Measurements from ENCODE around the gene NF1.
"Not testable (repeated sequence)": the region's sequence is repeated elsewhere in the genome, so short reads cannot be mapped to it uniquely, and the experiment has no call there.

NF1 gene

GRCh38 chr17:31308372-31309334 lies 213.9 kb downstream of the NF1 start:
- no peak overlapping the region for H2BK5ac ChIP-seq (ENCODE audit: low read length)
- H3K79me2 ChIP-seq (ENCODE audit: control insufficient read depth, insufficient read depth, low read length): no peaks in the 10 kb centered on the region
- no peak overlapping the region for H4K8ac ChIP-seq (ENCODE audit: low read depth, low read length)
- no peaks in the 10 kb centered on the region for H3K27me3 ChIP-seq (ENCODE audit: insufficient read depth, low read length, poor library complexity)
- no peak overlapping the region for H3K23ac ChIP-seq (ENCODE audit: low read length)
- H4K5ac ChIP-seq (ENCODE audit: low read length): no peak overlapping the region
- H2BK15ac ChIP-seq (replicated peaks; ENCODE audit: low read depth): no peak overlapping the region
- no peak overlapping the region for H3K4ac ChIP-seq (ENCODE audit: low read depth, low read length)
- H3K27ac ChIP-seq (ENCODE audit: low read depth, low read length): no peak overlapping the region
- H2BK120ac ChIP-seq (ENCODE audit: low read depth, low read length): no peak overlapping the region
- WGBS (ENCODE audit: extremely low coverage, insufficient coverage, low lambda C conversion rate): no CpG with 5 or more reads among the region's 5 CpGs
- H3K18ac ChIP-seq (ENCODE audit: low read length): no peak overlapping the region
- no peaks in the 10 kb centered on the region for H3K4me1 ChIP-seq (ENCODE audit: control insufficient read depth, low read depth, low read length)
- H3K4me3 ChIP-seq (ENCODE audit: low read length): no peak overlapping the region
- no peak for DNase-seq
- H2AK5ac ChIP-seq (ENCODE audit: low read length): no peak overlapping the region
- peaks cover 2% of the 10 kb centered on the region for H3K79me1 ChIP-seq (ENCODE audit: low read length)
- no peak overlapping the region for H3K56ac ChIP-seq (ENCODE audit: low read length)
- no peak overlapping the region for H3K9ac ChIP-seq (ENCODE audit: low read length)
- no peaks in the 10 kb centered on the region for H3K36me3 ChIP-seq (ENCODE audit: control insufficient read depth, insufficient read depth, low read length)
- H3K4me2 ChIP-seq (ENCODE audit: low read length): no peak overlapping the region

- H3K18ac ChIP-seq (ENCODE audit: low read length): no peak overlapping the region
- no peak overlapping the region for H2BK120ac ChIP-seq (ENCODE audit: low read depth, low read length)
- no peaks in the 10 kb centered on the region for H3K4me1 ChIP-seq (ENCODE audit: control insufficient read depth, low read depth, low read length)
- H3K27me3 ChIP-seq (ENCODE audit: insufficient read depth, low read length, poor library complexity): no peaks in the 10 kb centered on the region
- no peak overlapping the region for H3K56ac ChIP-seq (ENCODE audit: low read length)
- H4K8ac ChIP-seq (ENCODE audit: low read depth, low read length): no peak overlapping the region
- H3K27ac ChIP-seq (ENCODE audit: low read depth, low read length): no peak overlapping the region
- H2BK5ac ChIP-seq (ENCODE audit: low read length): no peak overlapping the region
- H3K79me1 ChIP-seq (ENCODE audit: low read length): peaks cover 2% of the 10 kb centered on the region
- no peak overlapping the region for H3K9ac ChIP-seq (ENCODE audit: low read length)
- H3K36me3 ChIP-seq (ENCODE audit: control insufficient read depth, insufficient read depth, low read length): no peaks in the 10 kb centered on the region
- H2BK15ac ChIP-seq (replicated peaks; ENCODE audit: low read depth): no peak overlapping the region
- H2AK5ac ChIP-seq (ENCODE audit: low read length): no peak overlapping the region
- H3K4ac ChIP-seq (ENCODE audit: low read depth, low read length): no peak overlapping the region
- no peak overlapping the region for H3K23ac ChIP-seq (ENCODE audit: low read length)
- H3K4me2 ChIP-seq (ENCODE audit: low read length): no peak overlapping the region
- no peak overlapping the region for H3K4me3 ChIP-seq (ENCODE audit: low read length)
- no peak for DNase-seq
- WGBS (ENCODE audit: extremely low coverage, insufficient coverage, low lambda C conversion rate): no CpG with 5 or more reads among the region's 2 CpGs
- no peaks in the 10 kb centered on the region for H3K79me2 ChIP-seq (ENCODE audit: control insufficient read depth, insufficient read depth, low read length)
- H4K5ac ChIP-seq (ENCODE audit: low read length): no peak overlapping the region
Measured at GRCh38 chr17:31309556-31309955, 214.8 kb downstream of the NF1 start.

GRCh38 chr17:31310260-31310659 lies 215.5 kb downstream of the NF1 start:
- no peak overlapping the region for H3K4me3 ChIP-seq (ENCODE audit: low read length)
- H3K79me2 ChIP-seq (ENCODE audit: control insufficient read depth, insufficient read depth, low read length): no peaks in the 10 kb centered on the region
- no peak overlapping the region for H3K23ac ChIP-seq (ENCODE audit: low read length)
- H2AK5ac ChIP-seq (ENCODE audit: low read length): no peak overlapping the region
- no peak overlapping the region for H3K56ac ChIP-seq (ENCODE audit: low read length)
- no peaks in the 10 kb centered on the region for H3K4me1 ChIP-seq (ENCODE audit: control insufficient read depth, low read depth, low read length)
- H3K4ac ChIP-seq (ENCODE audit: low read depth, low read length): no peak overlapping the region
- no peak overlapping the region for H2BK5ac ChIP-seq (ENCODE audit: low read length)
- H3K27ac ChIP-seq (ENCODE audit: low read depth, low read length): no peak overlapping the region
- H2BK15ac ChIP-seq (replicated peaks; ENCODE audit: low read depth): no peak overlapping the region
- H3K79me1 ChIP-seq (ENCODE audit: low read length): no peaks in the 10 kb centered on the region
- no peak overlapping the region for H3K4me2 ChIP-seq (ENCODE audit: low read length)
- H3K18ac ChIP-seq (ENCODE audit: low read length): no peak overlapping the region
- H3K27me3 ChIP-seq (ENCODE audit: insufficient read depth, low read length, poor library complexity): no peaks in the 10 kb centered on the region
- H4K5ac ChIP-seq (ENCODE audit: low read length): no peak overlapping the region
- WGBS (ENCODE audit: extremely low coverage, insufficient coverage, low lambda C conversion rate): no CpG with 5 or more reads among the region's 2 CpGs
- no peaks in the 10 kb centered on the region for H3K36me3 ChIP-seq (ENCODE audit: control insufficient read depth, insufficient read depth, low read length)
- no peak overlapping the region for H3K9ac ChIP-seq (ENCODE audit: low read length)
- H2BK120ac ChIP-seq (ENCODE audit: low read depth, low read length): no peak overlapping the region
- no peak overlapping the region for H4K8ac ChIP-seq (ENCODE audit: low read depth, low read length)
- no peak for DNase-seq

DNA sequence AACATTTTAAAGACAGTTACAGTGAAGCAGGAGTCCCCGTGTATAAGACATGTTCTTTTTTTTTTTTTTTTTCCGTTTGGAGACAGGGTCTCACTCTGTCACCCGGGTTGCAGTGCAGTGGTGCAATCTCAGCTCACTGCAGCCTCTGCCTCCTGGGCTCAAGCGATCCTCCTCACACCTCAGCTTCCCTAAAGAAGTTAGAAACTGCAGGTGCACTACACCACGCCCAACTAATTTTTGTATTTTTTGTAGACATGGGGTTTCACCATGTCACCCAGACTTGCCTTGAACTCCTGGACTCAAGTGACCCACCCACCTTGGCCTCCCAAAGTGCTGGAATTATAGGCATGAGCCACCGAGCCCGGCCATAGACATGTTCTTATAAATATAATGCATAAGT lies 216.1 kb downstream of the NF1 start:
- H2BK120ac ChIP-seq (ENCODE audit: low read depth, low read length): no peak overlapping the region
- H3K18ac ChIP-seq (ENCODE audit: low read length): no peak overlapping the region
- H3K56ac ChIP-seq (ENCODE audit: low read length): no peak overlapping the region
- no CpG with 5 or more reads among the region's 7 CpGs for WGBS (ENCODE audit: extremely low coverage, insufficient coverage, low lambda C conversion rate)
- no peak for DNase-seq
- no peaks in the 10 kb centered on the region for H3K27me3 ChIP-seq (ENCODE audit: insufficient read depth, low read length, poor library complexity)
- no peak overlapping the region for H3K27ac ChIP-seq (ENCODE audit: low read depth, low read length)
- H4K8ac ChIP-seq (ENCODE audit: low read depth, low read length): no peak overlapping the region
- H3K4me2 ChIP-seq (ENCODE audit: low read length): no peak overlapping the region
- H3K4me3 ChIP-seq (ENCODE audit: low read length): no peak overlapping the region
- H2BK5ac ChIP-seq (ENCODE audit: low read length): no peak overlapping the region
- H4K5ac ChIP-seq (ENCODE audit: low read length): no peak overlapping the region
- no peaks in the 10 kb centered on the region for H3K79me2 ChIP-seq (ENCODE audit: control insufficient read depth, insufficient read depth, low read length)
- H3K4me1 ChIP-seq (ENCODE audit: control insufficient read depth, low read depth, low read length): no peaks in the 10 kb centered on the region
- H3K23ac ChIP-seq (ENCODE audit: low read length): no peak overlapping the region
- H3K9ac ChIP-seq (ENCODE audit: low read length): no peak overlapping the region
- H2BK15ac ChIP-seq (replicated peaks; ENCODE audit: low read depth): no peak overlapping the region
- no peaks in the 10 kb centered on the region for H3K36me3 ChIP-seq (ENCODE audit: control insufficient read depth, insufficient read depth, low read length)
- no peak overlapping the region for H3K4ac ChIP-seq (ENCODE audit: low read depth, low read length)
- H3K79me1 ChIP-seq (ENCODE audit: low read length): no peaks in the 10 kb centered on the region
- no peak overlapping the region for H2AK5ac ChIP-seq (ENCODE audit: low read length)

DNA sequence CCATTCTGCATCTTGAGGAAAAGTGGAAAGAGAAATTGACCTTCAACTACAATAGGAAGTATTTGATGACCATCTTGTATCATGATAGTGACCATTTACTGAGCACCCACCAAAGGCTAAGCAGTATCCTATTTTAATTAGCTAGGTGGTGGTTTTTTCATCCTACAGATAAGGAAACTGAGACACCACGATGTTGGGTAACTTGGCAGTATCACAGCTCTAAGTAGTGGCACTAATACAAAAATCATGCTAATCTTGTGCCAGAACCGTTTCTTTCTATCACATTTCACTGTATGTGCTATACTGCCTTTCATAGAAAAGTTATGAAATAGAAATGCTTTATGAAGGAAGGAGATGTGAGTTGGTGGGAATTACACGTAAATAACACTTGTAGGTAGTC lies 216.7 kb downstream of the NF1 start:
- no peak overlapping the region for H3K56ac ChIP-seq (ENCODE audit: low read length)
- H3K27ac ChIP-seq (ENCODE audit: low read depth, low read length): no peak overlapping the region
- no peak overlapping the region for H2AK5ac ChIP-seq (ENCODE audit: low read length)
- H3K36me3 ChIP-seq (ENCODE audit: control insufficient read depth, insufficient read depth, low read length): no peaks in the 10 kb centered on the region
- no peak overlapping the region for H4K5ac ChIP-seq (ENCODE audit: low read length)
- no peak overlapping the region for H3K4me3 ChIP-seq (ENCODE audit: low read length)
- H3K4me2 ChIP-seq (ENCODE audit: low read length): no peak overlapping the region
- no CpG with 5 or more reads among the region's 3 CpGs for WGBS (ENCODE audit: extremely low coverage, insufficient coverage, low lambda C conversion rate)
- no peaks in the 10 kb centered on the region for H3K27me3 ChIP-seq (ENCODE audit: insufficient read depth, low read length, poor library complexity)
- no peak overlapping the region for H3K9ac ChIP-seq (ENCODE audit: low read length)
- no peak for DNase-seq
- H3K79me1 ChIP-seq (ENCODE audit: low read length): no peaks in the 10 kb centered on the region
- H3K4ac ChIP-seq (ENCODE audit: low read depth, low read length): no peak overlapping the region
- no peak overlapping the region for H3K18ac ChIP-seq (ENCODE audit: low read length)
- H2BK15ac ChIP-seq (replicated peaks; ENCODE audit: low read depth): no peak overlapping the region
- no peaks in the 10 kb centered on the region for H3K79me2 ChIP-seq (ENCODE audit: control insufficient read depth, insufficient read depth, low read length)
- no peak overlapping the region for H2BK120ac ChIP-seq (ENCODE audit: low read depth, low read length)
- no peaks in the 10 kb centered on the region for H3K4me1 ChIP-seq (ENCODE audit: control insufficient read depth, low read depth, low read length)
- no peak overlapping the region for H3K23ac ChIP-seq (ENCODE audit: low read length)
- no peak overlapping the region for H2BK5ac ChIP-seq (ENCODE audit: low read length)
- H4K8ac ChIP-seq (ENCODE audit: low read depth, low read length): no peak overlapping the region

DNA sequence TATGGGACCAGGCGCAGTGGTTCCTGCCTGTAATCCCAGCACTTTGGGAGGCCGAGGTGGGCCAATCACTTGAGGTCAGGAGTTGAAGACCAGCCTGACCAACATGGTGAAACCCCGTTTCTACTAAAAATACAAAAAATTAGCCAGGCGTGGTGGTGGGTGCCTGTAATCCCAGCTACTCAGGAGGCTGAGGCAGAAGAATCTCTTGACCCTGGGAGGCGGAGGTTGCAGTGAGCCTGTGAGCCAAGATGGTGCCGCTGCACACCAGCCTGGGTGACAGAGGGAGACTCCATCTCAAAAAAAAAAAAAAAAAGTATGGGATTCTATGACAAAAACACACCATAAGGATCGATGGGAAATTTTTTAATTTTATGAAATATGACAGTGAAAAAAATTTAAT lies 217.4 kb downstream of the NF1 start:
- not testable (repeated sequence) for H3K23ac ChIP-seq (ENCODE audit: low read length); H3K27ac ChIP-seq (ENCODE audit: low read depth, low read length); H3K56ac ChIP-seq (ENCODE audit: low read length); H4K8ac ChIP-seq (ENCODE audit: low read depth, low read length); H3K36me3 ChIP-seq (ENCODE audit: control insufficient read depth, insufficient read depth, low read length); H2BK15ac ChIP-seq (replicated peaks; ENCODE audit: low read depth); H3K79me2 ChIP-seq (ENCODE audit: control insufficient read depth, insufficient read depth, low read length); H2BK5ac ChIP-seq (ENCODE audit: low read length); H3K4me2 ChIP-seq (ENCODE audit: low read length); H3K4me1 ChIP-seq (ENCODE audit: control insufficient read depth, low read depth, low read length); H3K79me1 ChIP-seq (ENCODE audit: low read length); H2AK5ac ChIP-seq (ENCODE audit: low read length); H3K4ac ChIP-seq (ENCODE audit: low read depth, low read length); DNase-seq; H3K27me3 ChIP-seq (ENCODE audit: insufficient read depth, low read length, poor library complexity); H2BK120ac ChIP-seq (ENCODE audit: low read depth, low read length); H3K18ac ChIP-seq (ENCODE audit: low read length); H3K9ac ChIP-seq (ENCODE audit: low read length); H3K4me3 ChIP-seq (ENCODE audit: low read length); H4K5ac ChIP-seq (ENCODE audit: low read length)
- WGBS (ENCODE audit: extremely low coverage, insufficient coverage, low lambda C conversion rate): no CpG with 5 or more reads among the region's 7 CpGs
